Endothelial cell of umbilical vein (primary cell): ENCODE measurements around the gene TNFSF18. TPM values are rescaled to one million over a fixed set of nuclear protein-coding genes. Genes with fewer than 3 reads are reported as not detected.

Experiments
- BruUV-seq: library from RNA; stranded (reverse); fragments of 400-500 nt; replicated peaks from 2 replicates; lab custom pipeline; 2021; lab: Mats Ljungman, UMichigan
- CTCF ChIA-PET: fragments of 300-600, 350-600 bp; sonication (Branson Sonifier 250); formaldehyde crosslinking; loops from one replicate; lab custom pipeline; 2021; ENCODE audit warnings: antibody characterized with exemption, inconsistent platforms; lab: Charles Lee
- POLR2A ChIA-PET: fragments of 300-600, 350-600 bp; sonication (Branson Sonifier 250); formaldehyde crosslinking; loops from one replicate; lab custom pipeline; 2021; ENCODE audit warnings: antibody characterized with exemption, inconsistent platforms; lab: Charles Lee
- DNase-seq: peaks from one replicate; pipeline ENCODE4 v3.0.0-alpha.2; 2011; ENCODE audit warnings: low read depth, low spot score
- FAIRE-seq: peaks from 2 replicates; lab custom pipeline; 2011; peaks lifted over from hg19 to GRCh38; lab: Jason Lieb, UNC
- H2AFZ ChIP-seq: 2 replicates; pipeline ENCODE4 v1.6.0; 2012; ENCODE audit warnings: low read depth, low read length, control low read depth, inconsistent platforms
- H3K27ac ChIP-seq: 2 replicates; pipeline ENCODE4 v1.5.1; 2011; ENCODE audit warnings: low read depth, mild to moderate bottlenecking, control low read depth, low read length, moderate library complexity; ENCODE audit not compliant: insufficient read depth
- H3K27me3 ChIP-seq, 2 experiments: 2 replicates each; pipeline versions ENCODE4 v1.6.0 to v1.6.1; 2011; ENCODE audit warnings: low read length in 2 of 2, mixed read lengths in 1 of 2; ENCODE audit not compliant: control insufficient read depth in 2 of 2, insufficient read depth in 2 of 2
- H3K36me3 ChIP-seq, 2 experiments: 2 replicates in 1 of 2; 3 replicates in 1 of 2; pipeline ENCODE4 v1.5.1; 2011; ENCODE audit warnings: low read length in 2 of 2, mild to moderate bottlenecking in 1 of 2, moderate library complexity in 1 of 2; ENCODE audit not compliant: control insufficient read depth in 2 of 2, insufficient read depth in 2 of 2; ENCODE audit errors: extremely low read depth in 1 of 2
- H3K4me1 ChIP-seq: 3 replicates; pipeline ENCODE4 v1.5.1; 2011; ENCODE audit warnings: mild to moderate bottlenecking, low read length; ENCODE audit not compliant: control insufficient read depth, insufficient read depth; ENCODE audit errors: extremely low read depth
- H3K4me2 ChIP-seq: 2 replicates; pipeline ENCODE4 v1.6.1; 2011; ENCODE audit warnings: low read length, control low read depth, mixed read lengths; ENCODE audit not compliant: insufficient read depth
- H3K4me3 ChIP-seq, 3 experiments: fragments of 200-600 bp in 1 of 3; sonication (generic), shearing (Covaris generic) in 1 of 3; replicated peaks in 1 of 3; 2 replicates each; pipeline ENCODE4 v1.5.1; 2011 to 2016; ENCODE audit warnings: control low read depth in 3 of 3, low read length in 3 of 3, mild to moderate bottlenecking in 2 of 3, inconsistent platforms in 1 of 3, low read depth in 1 of 3, moderate library complexity in 1 of 3; ENCODE audit not compliant: insufficient read depth in 1 of 3
- H3K79me2 ChIP-seq: 2 replicates; pipeline ENCODE4 v1.6.0; 2012; ENCODE audit warnings: low read length, inconsistent platforms; ENCODE audit not compliant: control insufficient read depth, insufficient read depth
- H3K9ac ChIP-seq: replicated peaks from 2 replicates; pipeline ENCODE3; 2011; ENCODE audit warnings: low read length, control low read depth; ENCODE audit not compliant: insufficient read depth; ENCODE audit errors: extremely low read depth
- H3K9me1 ChIP-seq: replicated peaks from 3 replicates; pipeline ENCODE4 v1.6.0; 2011; ENCODE audit warnings: mild to moderate bottlenecking, low read length; ENCODE audit not compliant: control insufficient read depth, insufficient read depth; ENCODE audit errors: extremely low read depth
- H3K9me3 ChIP-seq: replicated peaks from 2 replicates; pipeline ENCODE4 v1.5.1; 2012; ENCODE audit warnings: low read length, inconsistent platforms; ENCODE audit not compliant: control insufficient read depth, insufficient read depth
- H4K20me1 ChIP-seq: replicated peaks from 2 replicates; pipeline ENCODE3; 2011; ENCODE audit warnings: mild to moderate bottlenecking, low read length; ENCODE audit not compliant: control insufficient read depth, insufficient read depth; ENCODE audit errors: extremely low read depth
- EZH2 ChIP-seq: IDR thresholded peaks from 2 replicates; pipeline ENCODE4 v1.6.1; 2012; ENCODE audit warnings: borderline replicate concordance, low read depth, mild to moderate bottlenecking, moderate library complexity, low read length, inconsistent platforms; ENCODE audit not compliant: severe bottlenecking
- FOS ChIP-seq: IDR thresholded peaks from 2 replicates; pipeline ENCODE4 v1.6.1; 2011; ENCODE audit warnings: mild to moderate bottlenecking, low read length, moderate library complexity, borderline replicate concordance; ENCODE audit not compliant: insufficient read depth
- GATA2 ChIP-seq: IDR thresholded peaks from 2 replicates; pipeline ENCODE4 v1.7.0; 2011; ENCODE audit warnings: low read depth, mild to moderate bottlenecking, moderate library complexity, mixed read lengths, low read length; ENCODE audit not compliant: insufficient read length, insufficient read depth
- JUN ChIP-seq: IDR thresholded peaks from 2 replicates; pipeline ENCODE4 v1.6.1; 2011; ENCODE audit warnings: borderline replicate concordance, low read depth; ENCODE audit not compliant: insufficient read length, insufficient read depth
- MYC ChIP-seq: IDR thresholded peaks from one replicate; pipeline ENCODE4 v1.6.1; 2011; ENCODE audit warnings: mild to moderate bottlenecking, low read depth, low read length
- POLR2A ChIP-seq: IDR thresholded peaks from 2 replicates; pipeline ENCODE4 v1.6.1; 2012; ENCODE audit warnings: low read depth, mild to moderate bottlenecking, control low read depth, low read length
- dilution Hi-C: fragments of 300-500 bp; cut with MboI; formaldehyde crosslinking; loops from one replicate; pipeline ENCODE4 v1.15.0; 2019; ENCODE audit warnings: low sequenced_read_pairs; ENCODE audit not compliant: extremely low pct_ligation_motif_present
- intact Hi-C: fragments of 100-400 bp; cut with micrococcal nuclease; formaldehyde crosslinking; loops from one replicate; pipeline ENCODE4 v1.10.0; 2022
- polyA plus RNA-seq, 4 experiments: library from polyadenylated mRNA; depleted of rRNA in 3 of 4; stranded (reverse) in 3 of 4; unstranded in 1 of 4; fragments of >200 nt; gene quantifications; 2 replicates each; pipeline versions ENCODE4 v1.2.1 to v1.2.3, GENCODE V29; 2011 to 2012; ENCODE audit warnings: missing spikeins in 1 of 4
- total RNA-seq: library from RNA; stranded (reverse); gene quantifications from 2 replicates; pipeline ENCODE4 v1.2.3, GENCODE V29; 2021
- TF ChIP-seq, protein P1 (sequence below), 2 donors: IDR thresholded peaks; 1 replicate in 1 of 2; 2 replicates in 1 of 2; pipeline ENCODE4 v1.5.1; 2011; ENCODE audit warnings: low read length in 2 of 2, mild to moderate bottlenecking in 2 of 2, moderate library complexity in 2 of 2, control low read depth in 1 of 2, inconsistent platforms in 1 of 2, low read depth in 1 of 2; ENCODE audit not compliant: insufficient read depth in 1 of 2; ENCODE audit errors: extremely low read depth in 1 of 2
- TF ChIP-seq, protein P2 (sequence below): IDR thresholded peaks from 2 replicates; pipeline ENCODE4 v1.6.1; 2011; ENCODE audit not compliant: insufficient read depth, insufficient read length

TNFSF18 gene
- total and polyA plus RNA-seq, 2 donors (not counting 3 experiments of a cell fraction or from before 2014, with no cell fraction given), result 15.3 to 39.4 TPM

DNA sequence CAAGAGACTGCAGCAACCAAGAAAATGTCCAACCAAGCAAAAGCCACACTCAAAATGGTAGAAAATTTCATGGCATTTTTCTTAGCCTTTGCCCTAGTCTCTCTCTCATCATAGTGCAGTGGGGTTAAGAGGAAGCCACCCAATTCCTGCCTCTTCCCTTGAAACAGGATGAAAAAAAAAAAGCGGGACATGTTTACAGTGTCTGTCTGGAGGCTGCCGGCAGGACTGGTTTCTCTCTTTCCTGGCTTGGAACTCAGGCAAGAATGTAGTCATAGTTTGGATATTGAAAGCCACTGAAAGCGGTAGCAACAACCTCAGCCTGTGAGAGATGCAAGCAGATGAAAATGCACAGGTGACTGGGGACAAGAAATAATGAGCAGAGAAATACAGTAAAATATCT, 13.3 kb upstream of the TNFSF18 start:
- FAIRE-seq (peak; percentile 24), DNase-seq (peak; percentile 66)
- Histone ChIP-seq H3K27ac (peak overlapping the region; percentile 24), H3K4me2 (peak overlapping the region; percentile 60), H2AFZ (peak overlapping the region; percentile 88), H3K79me2 (no peaks in the 10 kb centered on the region), H3K4me1 (peaks cover 25% of the 10 kb centered on the region), H3K9ac (no peak overlapping the region), H3K4me3 (no peak overlapping the region), H3K9me3 (no peaks in the 10 kb centered on the region), H3K9me1 (peaks cover 2% of the 10 kb centered on the region), H4K20me1 (no peaks in the 10 kb centered on the region), H3K36me3 (no peaks in the 10 kb centered on the region), H3K27me3 (no peaks in the 10 kb centered on the region)
- ChIA-PET POLR2A (no interaction called here), CTCF (interaction anchor here (1.2 kb wide), 1 partner anchor 238 kb away, joined by 3 read pairs; no protein-coding TSS in a partner anchor)
- BruUV-seq, result no TSS peak
- intact Hi-C loops (no loop called here), dilution Hi-C loops (no loop called here)
- TF ChIP-seq, protein P1, sequence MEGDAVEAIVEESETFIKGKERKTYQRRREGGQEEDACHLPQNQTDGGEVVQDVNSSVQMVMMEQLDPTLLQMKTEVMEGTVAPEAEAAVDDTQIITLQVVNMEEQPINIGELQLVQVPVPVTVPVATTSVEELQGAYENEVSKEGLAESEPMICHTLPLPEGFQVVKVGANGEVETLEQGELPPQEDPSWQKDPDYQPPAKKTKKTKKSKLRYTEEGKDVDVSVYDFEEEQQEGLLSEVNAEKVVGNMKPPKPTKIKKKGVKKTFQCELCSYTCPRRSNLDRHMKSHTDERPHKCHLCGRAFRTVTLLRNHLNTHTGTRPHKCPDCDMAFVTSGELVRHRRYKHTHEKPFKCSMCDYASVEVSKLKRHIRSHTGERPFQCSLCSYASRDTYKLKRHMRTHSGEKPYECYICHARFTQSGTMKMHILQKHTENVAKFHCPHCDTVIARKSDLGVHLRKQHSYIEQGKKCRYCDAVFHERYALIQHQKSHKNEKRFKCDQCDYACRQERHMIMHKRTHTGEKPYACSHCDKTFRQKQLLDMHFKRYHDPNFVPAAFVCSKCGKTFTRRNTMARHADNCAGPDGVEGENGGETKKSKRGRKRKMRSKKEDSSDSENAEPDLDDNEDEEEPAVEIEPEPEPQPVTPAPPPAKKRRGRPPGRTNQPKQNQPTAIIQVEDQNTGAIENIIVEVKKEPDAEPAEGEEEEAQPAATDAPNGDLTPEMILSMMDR (IDR thresholded peaks at IDR 0.05; ENCODE audit: extremely low read depth in 1 of 2, insufficient read depth in 1 of 2, low read depth in 1 of 2, low read length in 2 of 2), result no peak
- TF ChIP-seq GATA2 (no peak), JUN (no peak), FOS (no peak), MYC (no peak), EZH2 (no peak), POLR2A (no peak)
- TF ChIP-seq, protein P2, sequence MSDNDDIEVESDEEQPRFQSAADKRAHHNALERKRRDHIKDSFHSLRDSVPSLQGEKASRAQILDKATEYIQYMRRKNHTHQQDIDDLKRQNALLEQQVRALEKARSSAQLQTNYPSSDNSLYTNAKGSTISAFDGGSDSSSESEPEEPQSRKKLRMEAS, result no peak
